ENCODE measurements around the gene PSKH1.

Gene PSKH1

GRCh38 chr16:67976205-67976604, 83.2 kb downstream of the PSKH1 start:
- Histone ChIP-seq H3K27ac (ENCODE audit: extremely low read depth, low read depth, low read length) (no peak overlapping the region), H3K4me1 (ENCODE audit: control insufficient read depth, insufficient read depth, low read length) (no peaks in the 10 kb centered on the region), H3K36me3 (ENCODE audit: control insufficient read depth in 2 of 2, insufficient read depth in 1 of 2, low read length in 2 of 2) (no peaks in the 10 kb centered on the region), H3K9me3 (ENCODE audit: control insufficient read depth, insufficient read depth, low read depth, low read length) (no peaks in the 10 kb centered on the region), H3K4me3 (ENCODE audit: low read depth, low read length) (no peak overlapping the region)
- ChIA-PET CTCF (no interaction called here), POLR2A (no interaction called here)
- TF ChIP-seq ZNF18 (tag by site-specific recombination; IDR thresholded peaks at IDR 0.05) (no peak), WT1 (tag by site-specific recombination; IDR thresholded peaks at IDR 0.05) (no peak), ZNF585B (tag by site-specific recombination; IDR thresholded peaks at IDR 0.05) (no peak), ZNF626 (tag by site-specific recombination; IDR thresholded peaks at IDR 0.05) (no peak), ZNF133 (tag by site-specific recombination; IDR thresholded peaks at IDR 0.05) (no peak)

- H3K36me3 ChIP-seq (ENCODE audit: control insufficient read depth in 2 of 2, insufficient read depth in 1 of 2, low read length in 2 of 2) = no peaks in the 10 kb centered on the region
- TF ChIP-seq ZNF629 (tag by site-specific recombination; IDR thresholded peaks at IDR 0.05) (no peak), ZNF366 (tag by site-specific recombination; conservative IDR thresholded peaks at IDR 0.05) (no peak), ZNF138 (tag by site-specific recombination; IDR thresholded peaks at IDR 0.05; ENCODE audit: borderline replicate concordance) (no peak), ZNF24 (tag by site-specific recombination; IDR thresholded peaks at IDR 0.05) (no peak), SP2 (tag by site-specific recombination; IDR thresholded peaks at IDR 0.05) (no peak)
- ChIA-PET CTCF (interaction anchor here (0.7 kb wide), 1 partner anchor 87 kb away, joined by 3 read pairs; no protein-coding TSS in a partner anchor), POLR2A (no interaction called here)
- no peak overlapping the region for H3K27ac ChIP-seq (ENCODE audit: extremely low read depth, low read depth, low read length)
- H3K4me3 ChIP-seq (ENCODE audit: low read depth, low read length) = no peak overlapping the region
- no peaks in the 10 kb centered on the region for H3K9me3 ChIP-seq (ENCODE audit: control insufficient read depth, insufficient read depth, low read depth, low read length)
- no peaks in the 10 kb centered on the region for H3K4me1 ChIP-seq (ENCODE audit: control insufficient read depth, insufficient read depth, low read length)
Observed at GRCh38 chr16:67977005-67977404, 84.0 kb downstream of the PSKH1 start.

- ChIA-PET CTCF (interaction anchor here (0.7 kb wide), 1 partner anchor 86 kb away, joined by 3 read pairs; no protein-coding TSS in a partner anchor), POLR2A (interaction anchor here (0.6 kb wide), 2 partner anchors 21 to 443 kb away, joined by 5 to 6 read pairs; no protein-coding TSS in a partner anchor)
- no peak overlapping the region for H3K4me3 ChIP-seq (ENCODE audit: low read depth, low read length)
- no peaks in the 10 kb centered on the region for H3K9me3 ChIP-seq (ENCODE audit: control insufficient read depth, insufficient read depth, low read depth, low read length)
- no peak for TF ChIP-seq ZNF610 (tag by site-specific recombination; IDR thresholded peaks at IDR 0.05; ENCODE audit: borderline replicate concordance)
- TF ChIP-seq ZNF48 (tag by site-specific recombination; IDR thresholded peaks at IDR 0.05) = no peak
- no peak for TF ChIP-seq ZFP37 (tag by site-specific recombination; IDR thresholded peaks at IDR 0.05)
- no peak for TF ChIP-seq TRIM28 (IDR thresholded peaks at IDR 0.05; ENCODE audit: borderline replicate concordance, low read length)
- TF ChIP-seq ZBTB20 (tag by site-specific recombination; IDR thresholded peaks at IDR 0.05) = no peak
- no peak for TF ChIP-seq ZNF157 (tag by site-specific recombination; IDR thresholded peaks at IDR 0.05)
- TF ChIP-seq YY1 (tag by site-specific recombination; IDR thresholded peaks at IDR 0.05) = no peak
- no peak for TF ChIP-seq PATZ1 (tag by site-specific recombination; IDR thresholded peaks at IDR 0.05)
- TF ChIP-seq ZBTB1 (tag by site-specific recombination; IDR thresholded peaks at IDR 0.05) = no peak
- no peak for TF ChIP-seq ZNF658 (tag by site-specific recombination; IDR thresholded peaks at IDR 0.05)
- TF ChIP-seq ZNF76 (tag by site-specific recombination; IDR thresholded peaks at IDR 0.05; ENCODE audit: borderline replicate concordance, low read depth) = no peak
- TF ChIP-seq ZNF184 (tag by site-specific recombination; IDR thresholded peaks at IDR 0.05) = no peak
- no peak for TF ChIP-seq ZNF350 (tag by site-specific recombination; IDR thresholded peaks at IDR 0.05)
- TF ChIP-seq ZNF16 (tag by site-specific recombination; IDR thresholded peaks at IDR 0.05; ENCODE audit: low read depth) = no peak
- no peak for TF ChIP-seq MYNN (tag by site-specific recombination; IDR thresholded peaks at IDR 0.05; ENCODE audit: borderline replicate concordance)
- no peak for TF ChIP-seq MEIS1 (CRISPR knock-in tag; IDR thresholded peaks at IDR 0.05; ENCODE audit: borderline replicate concordance)
- no peak for TF ChIP-seq ZNF114 (tag by site-specific recombination; IDR thresholded peaks at IDR 0.05)
- no peak for TF ChIP-seq ZNF341 (tag by site-specific recombination; IDR thresholded peaks at IDR 0.05; ENCODE audit: low read depth)
- TF ChIP-seq ZNF521 (tag by site-specific recombination; IDR thresholded peaks at IDR 0.05) = no peak
- H3K27ac ChIP-seq (ENCODE audit: extremely low read depth, low read depth, low read length) = no peak overlapping the region
- no peaks in the 10 kb centered on the region for H3K4me1 ChIP-seq (ENCODE audit: control insufficient read depth, insufficient read depth, low read length)
- no peaks in the 10 kb centered on the region for H3K36me3 ChIP-seq (ENCODE audit: control insufficient read depth in 2 of 2, insufficient read depth in 1 of 2, low read length in 2 of 2)
Observed at GRCh38 chr16:67977469-67978227, 84.6 kb downstream of the PSKH1 start.
